ENCODE results near the gene RNU1-1.
"Not testable (repeated sequence)": the region's sequence is repeated elsewhere in the genome, so short reads cannot be mapped to it uniquely, and the experiment has no call there.

Gene RNU1-1

GRCh38 chr1:16486316-16486715 lies 27.8 kb downstream of the RNU1-1 start:
- not testable (repeated sequence) for H3K27me3 ChIP-seq (ENCODE audit: insufficient read depth, low read depth); H3K79me2 ChIP-seq (ENCODE audit: insufficient read depth, low read depth); H3K9ac ChIP-seq; H3K4me3 ChIP-seq (IDR thresholded peaks at IDR 0.05; ENCODE audit: insufficient read depth, low read depth, low read length); H3K4me1 ChIP-seq (ENCODE audit: low read depth, poor library complexity, severe bottlenecking); H2AFZ ChIP-seq (ENCODE audit: low read depth); H4K20me1 ChIP-seq (ENCODE audit: insufficient read depth); H3K36me3 ChIP-seq (ENCODE audit: insufficient read depth); H3K27ac ChIP-seq; H3K4me2 ChIP-seq

DNA sequence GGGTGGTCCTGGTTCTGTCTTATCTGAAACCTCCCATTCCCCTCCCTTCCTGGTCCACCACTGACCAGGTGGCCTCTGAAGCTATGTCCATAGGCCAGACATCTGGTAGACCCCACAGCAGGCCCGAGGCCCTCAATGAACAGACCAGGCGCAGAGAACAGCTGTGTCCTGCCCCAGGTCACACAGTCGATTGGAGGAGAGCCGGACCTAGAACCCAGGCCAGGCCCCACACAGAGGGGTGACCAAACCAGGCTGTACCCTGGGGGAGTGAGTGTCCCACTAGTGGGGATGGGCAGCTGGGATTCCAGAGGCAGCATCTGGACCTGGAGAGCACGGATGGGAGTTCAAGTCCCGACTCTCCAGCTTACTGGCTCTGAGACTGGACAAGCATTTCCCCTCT lies 29.2 kb downstream of the RNU1-1 start:
- TF ChIP-seq CTCF (conservative IDR thresholded peaks at IDR 0.05; ENCODE audit: low read depth, low read length): no peak
- no peak overlapping the region for H3K4me2 ChIP-seq

GRCh38 chr1:16484501-16484835 lies 29.6 kb downstream of the RNU1-1 start:
- H3K36me3 ChIP-seq (ENCODE audit: insufficient read depth): no peaks in the 10 kb centered on the region
- H3K9ac ChIP-seq: no peak overlapping the region
- no peak for TF ChIP-seq CTCF (conservative IDR thresholded peaks at IDR 0.05; ENCODE audit: low read depth, low read length)

More for the DNA sequence above, 29.2 kb downstream of the RNU1-1 start:
- no peak overlapping the region for H2AFZ ChIP-seq (ENCODE audit: low read depth)
- H3K27me3 ChIP-seq (ENCODE audit: insufficient read depth, low read depth): no peaks in the 10 kb centered on the region
- no peaks in the 10 kb centered on the region for H4K20me1 ChIP-seq (ENCODE audit: insufficient read depth)
- H3K4me1 ChIP-seq (ENCODE audit: low read depth, poor library complexity, severe bottlenecking): no peaks in the 10 kb centered on the region
- no peaks in the 10 kb centered on the region for H3K79me2 ChIP-seq (ENCODE audit: insufficient read depth, low read depth)
- H3K9ac ChIP-seq: no peak overlapping the region
- no peaks in the 10 kb centered on the region for H3K36me3 ChIP-seq (ENCODE audit: insufficient read depth)
- no peak overlapping the region for H3K27ac ChIP-seq
- no peak overlapping the region for H3K4me3 ChIP-seq (IDR thresholded peaks at IDR 0.05; ENCODE audit: insufficient read depth, low read depth, low read length)

GRCh38 chr1:16483639-16484500 lies 30.2 kb downstream of the RNU1-1 start:
- not testable (repeated sequence) for H4K20me1 ChIP-seq (ENCODE audit: insufficient read depth); H3K9ac ChIP-seq; H2AFZ ChIP-seq (ENCODE audit: low read depth); H3K79me2 ChIP-seq (ENCODE audit: insufficient read depth, low read depth); H3K4me1 ChIP-seq (ENCODE audit: low read depth, poor library complexity, severe bottlenecking); H3K36me3 ChIP-seq (ENCODE audit: insufficient read depth); H3K27me3 ChIP-seq (ENCODE audit: insufficient read depth, low read depth); H3K4me3 ChIP-seq (IDR thresholded peaks at IDR 0.05; ENCODE audit: insufficient read depth, low read depth, low read length); H3K4me2 ChIP-seq; H3K27ac ChIP-seq

More at GRCh38 chr1:16484501-16484835, 29.6 kb downstream of the RNU1-1 start:
- Histone ChIP-seq H4K20me1 (ENCODE audit: insufficient read depth) (no peaks in the 10 kb centered on the region), H3K27me3 (ENCODE audit: insufficient read depth, low read depth) (no peaks in the 10 kb centered on the region), H3K4me1 (ENCODE audit: low read depth, poor library complexity, severe bottlenecking) (no peaks in the 10 kb centered on the region), H2AFZ (ENCODE audit: low read depth) (no peak overlapping the region), H3K79me2 (ENCODE audit: insufficient read depth, low read depth) (no peaks in the 10 kb centered on the region), H3K4me2 (no peak overlapping the region), H3K27ac (no peak overlapping the region), H3K4me3 (IDR thresholded peaks at IDR 0.05; ENCODE audit: insufficient read depth, low read depth, low read length) (no peak overlapping the region)

DNA sequence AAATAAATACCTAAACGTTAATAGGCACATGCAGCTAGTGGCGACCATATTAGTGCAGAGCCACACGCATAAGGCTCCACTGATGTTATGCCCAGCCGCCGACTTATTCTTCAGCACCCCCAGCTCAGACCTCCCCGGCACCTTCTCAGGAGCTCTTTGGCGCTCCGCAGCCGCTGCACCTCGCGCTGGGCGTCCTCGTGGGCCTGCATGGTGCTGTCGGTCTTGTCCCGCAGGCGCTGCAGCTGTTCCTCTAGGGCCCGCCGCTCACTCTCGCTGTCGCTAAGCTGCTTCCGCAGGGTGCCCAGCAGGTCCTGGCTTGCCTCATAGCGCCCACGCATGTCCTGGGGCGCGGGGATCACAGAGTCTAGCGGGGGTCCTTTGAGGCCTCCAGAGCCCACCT lies 30.9 kb downstream of the RNU1-1 start:
- H2AFZ ChIP-seq (ENCODE audit: low read depth); H3K36me3 ChIP-seq (ENCODE audit: insufficient read depth); H3K4me1 ChIP-seq (ENCODE audit: low read depth, poor library complexity, severe bottlenecking); H3K4me3 ChIP-seq (IDR thresholded peaks at IDR 0.05; ENCODE audit: insufficient read depth, low read depth, low read length); H4K20me1 ChIP-seq (ENCODE audit: insufficient read depth); H3K27me3 ChIP-seq (ENCODE audit: insufficient read depth, low read depth); H3K27ac ChIP-seq; H3K9ac ChIP-seq; H3K4me2 ChIP-seq; H3K79me2 ChIP-seq (ENCODE audit: insufficient read depth, low read depth): not testable (repeated sequence)

GRCh38 chr1:16478091-16478490 lies 36.0 kb downstream of the RNU1-1 start:
- no peak overlapping the region for H3K27ac ChIP-seq
- H3K36me3 ChIP-seq (ENCODE audit: insufficient read depth): no peaks in the 10 kb centered on the region
- H3K4me3 ChIP-seq (IDR thresholded peaks at IDR 0.05; ENCODE audit: insufficient read depth, low read depth, low read length): no peak overlapping the region
- H3K9ac ChIP-seq: no peak overlapping the region
- no peaks in the 10 kb centered on the region for H3K79me2 ChIP-seq (ENCODE audit: insufficient read depth, low read depth)
- H2AFZ ChIP-seq (ENCODE audit: low read depth): no peak overlapping the region
- TF ChIP-seq CTCF (conservative IDR thresholded peaks at IDR 0.05; ENCODE audit: low read depth, low read length): no peak
- H4K20me1 ChIP-seq (ENCODE audit: insufficient read depth): no peaks in the 10 kb centered on the region
- no peaks in the 10 kb centered on the region for H3K27me3 ChIP-seq (ENCODE audit: insufficient read depth, low read depth)
- H3K4me2 ChIP-seq: no peak overlapping the region
- no peaks in the 10 kb centered on the region for H3K4me1 ChIP-seq (ENCODE audit: low read depth, poor library complexity, severe bottlenecking)

- H2AFZ ChIP-seq (ENCODE audit: low read depth): not testable (repeated sequence)
These were observed 38.0 kb downstream of the RNU1-1 start for GRCh38 chr1:16475771-16476770.

More at GRCh38 chr1:16475771-16476770, 38.0 kb downstream of the RNU1-1 start:
- not testable (repeated sequence) for H3K27me3 ChIP-seq (ENCODE audit: insufficient read depth, low read depth); H4K20me1 ChIP-seq (ENCODE audit: insufficient read depth); H3K36me3 ChIP-seq (ENCODE audit: insufficient read depth); H3K4me2 ChIP-seq; H3K4me3 ChIP-seq (IDR thresholded peaks at IDR 0.05; ENCODE audit: insufficient read depth, low read depth, low read length); H3K9ac ChIP-seq; H3K4me1 ChIP-seq (ENCODE audit: low read depth, poor library complexity, severe bottlenecking); H3K27ac ChIP-seq; H3K79me2 ChIP-seq (ENCODE audit: insufficient read depth, low read depth)

Measured in KMS-11 (cell line).